ENCODE measurements around the gene MYOT.

The MYOT gene

DNA sequence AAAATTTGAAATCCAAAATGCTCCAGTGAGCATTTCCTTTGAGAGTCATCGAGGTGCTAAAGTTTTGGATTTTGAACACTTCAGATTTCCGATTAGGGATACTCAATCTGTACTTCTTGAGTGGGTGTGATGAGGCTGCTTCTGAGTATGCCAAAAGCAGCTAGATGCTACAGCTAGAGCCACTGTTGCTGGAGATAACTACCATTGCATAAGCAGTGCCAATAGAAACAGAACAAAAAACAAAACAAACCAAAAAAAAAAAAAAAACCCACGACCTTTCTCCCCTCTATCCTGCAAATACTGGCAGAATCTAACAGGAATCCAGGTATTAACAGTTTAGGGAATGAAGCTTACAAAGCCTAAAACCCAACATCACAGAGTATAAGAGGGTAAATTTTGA is 65.1 kb downstream of the MYOT start:
- H3K27ac ChIP-seq = no peak overlapping the region
- H3K36me3 ChIP-seq (ENCODE audit: insufficient read depth, low read length) = no peaks in the 10 kb centered on the region
- H3K9ac ChIP-seq (ENCODE audit: insufficient read length) = no peak overlapping the region
- no peaks in the 10 kb centered on the region for H3K9me3 ChIP-seq (ENCODE audit: low read depth, low read length)
- H3K4me3 ChIP-seq = no peak overlapping the region
- no peak for DNase-seq (ENCODE audit: low read depth, low spot score)
- no peak for TF ChIP-seq EZH2 (IDR thresholded peaks at IDR 0.05)
- TF ChIP-seq FOXP2 (optimal IDR thresholded peaks at IDR 0.05; ENCODE audit: control extremely low read depth, extremely low read length, insufficient read depth) = no peak
- TF ChIP-seq POLR2AphosphoS5 (IDR thresholded peaks at IDR 0.05; ENCODE audit: borderline replicate concordance, low read depth, low read length) = no peak

DNA sequence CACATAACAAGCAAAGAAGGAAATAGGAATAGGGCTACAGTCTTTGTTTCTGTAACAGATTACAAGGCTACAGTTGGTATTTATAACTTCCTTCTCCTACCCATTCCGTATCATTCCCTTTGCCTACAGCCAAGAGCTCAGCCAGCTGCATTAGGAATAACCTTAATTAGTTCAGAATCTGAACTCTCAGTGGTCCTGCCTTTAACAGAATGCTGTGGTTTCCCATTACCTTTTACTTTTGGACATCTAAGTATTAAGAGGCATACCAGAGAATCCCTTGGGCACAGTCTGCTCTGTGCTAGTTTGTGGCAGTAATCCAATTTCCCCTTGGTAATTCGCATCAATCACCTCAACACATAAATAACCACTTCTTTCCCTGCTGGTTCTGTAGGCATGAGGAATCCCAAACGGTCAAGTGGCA is 65.8 kb downstream of the MYOT start:
- H3K9ac ChIP-seq (ENCODE audit: insufficient read length) = no peak overlapping the region
- TF ChIP-seq EZH2 (IDR thresholded peaks at IDR 0.05) (no peak), POLR2AphosphoS5 (IDR thresholded peaks at IDR 0.05; ENCODE audit: borderline replicate concordance, low read depth, low read length) (no peak), FOXP2 (optimal IDR thresholded peaks at IDR 0.05; ENCODE audit: control extremely low read depth, extremely low read length, insufficient read depth) (no peak)
- DNase-seq (ENCODE audit: low read depth, low spot score) = no peak
- H3K27ac ChIP-seq = no peak overlapping the region; the same call in 1 of the 2 replicates
- no peak overlapping the region for H3K4me3 ChIP-seq
- peaks cover 3% of the 10 kb centered on the region for H3K36me3 ChIP-seq (ENCODE audit: insufficient read depth, low read length)
- no peaks in the 10 kb centered on the region for H3K9me3 ChIP-seq (ENCODE audit: low read depth, low read length)

GRCh38 chr5:137935190-137935589 is 67.5 kb downstream of the MYOT start:
- Histone ChIP-seq H3K9ac (ENCODE audit: insufficient read length) (no peak overlapping the region), H3K4me3 (no peak overlapping the region), H3K9me3 (ENCODE audit: low read depth, low read length) (no peaks in the 10 kb centered on the region), H3K27ac (no peak overlapping the region), H3K36me3 (ENCODE audit: insufficient read depth, low read length) (peaks cover 20% of the 10 kb centered on the region)
- no peak for TF ChIP-seq FOXP2 (optimal IDR thresholded peaks at IDR 0.05; ENCODE audit: control extremely low read depth, extremely low read length, insufficient read depth)
- TF ChIP-seq POLR2AphosphoS5 (IDR thresholded peaks at IDR 0.05; ENCODE audit: borderline replicate concordance, low read depth, low read length) = no peak
- TF ChIP-seq EZH2 (IDR thresholded peaks at IDR 0.05) = no peak
- DNase-seq (ENCODE audit: low read depth, low spot score) = no peak

DNA sequence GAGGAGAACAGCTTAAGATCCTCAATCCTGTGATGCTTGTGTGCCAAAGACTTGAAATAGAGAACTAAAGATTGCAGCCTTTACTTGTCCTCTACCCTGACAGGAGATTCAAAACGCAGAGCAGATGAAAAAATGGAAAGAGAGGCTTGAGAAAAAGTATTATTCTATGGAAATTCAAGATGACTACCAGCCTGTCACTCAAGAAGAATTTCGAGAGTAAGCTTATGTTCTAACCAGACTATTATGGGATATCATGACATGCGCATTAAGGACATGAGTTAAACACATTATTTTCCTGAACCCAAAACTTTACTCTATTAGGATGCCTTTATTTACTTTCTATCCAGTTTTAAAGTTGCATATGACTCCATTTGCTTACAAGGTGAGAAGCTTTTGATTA is 68.0 kb downstream of the MYOT start:
- DNase-seq (ENCODE audit: low read depth, low spot score) = no peak
- TF ChIP-seq POLR2AphosphoS5 (IDR thresholded peaks at IDR 0.05; ENCODE audit: borderline replicate concordance, low read depth, low read length) = no peak
- TF ChIP-seq FOXP2 (optimal IDR thresholded peaks at IDR 0.05; ENCODE audit: control extremely low read depth, extremely low read length, insufficient read depth) = no peak
- no peak for TF ChIP-seq EZH2 (IDR thresholded peaks at IDR 0.05)
- Histone ChIP-seq H3K9ac (ENCODE audit: insufficient read length) (no peak overlapping the region), H3K36me3 (ENCODE audit: insufficient read depth, low read length) (peaks cover 24% of the 10 kb centered on the region), H3K27ac (no peak overlapping the region), H3K4me3 (no peak overlapping the region), H3K9me3 (ENCODE audit: low read depth, low read length) (no peaks in the 10 kb centered on the region)
